MG63 (cell line): ENCODE measurements around the gene SLX9. TPM values are rescaled to one million over a fixed set of nuclear protein-coding genes. Genes with fewer than 3 reads are reported as not detected.

Source experiments
- DNase-seq: peaks from one replicate; pipeline ENCODE4 v3.0.0-alpha.2; 2020
- H3K27me3 ChIP-seq: fragments of 250-450 bp; sonication (Bioruptor Pico); 2 replicates; pipeline ENCODE4 v1.5.1; 2020; ENCODE audit warnings: mild to moderate bottlenecking, moderate library complexity
- H3K36me3 ChIP-seq: fragments of 250-450 bp; sonication (Bioruptor Pico); 2 replicates; pipeline ENCODE4 v1.5.1; 2020; ENCODE audit warnings: mild to moderate bottlenecking, moderate library complexity
- H3K4me3 ChIP-seq: fragments of 250-450 bp; sonication (Bioruptor Pico); 2 replicates; pipeline ENCODE4 v1.5.1; 2020; ENCODE audit warnings: mild to moderate bottlenecking, moderate library complexity
- H3K9me3 ChIP-seq: fragments of 250-450 bp; sonication (Bioruptor Pico); 2 replicates; pipeline ENCODE4 v1.5.1; 2020; ENCODE audit warnings: mild to moderate bottlenecking, moderate library complexity
- total RNA-seq: library from RNA; depleted of rRNA; stranded (reverse); fragments of >200 nt; shearing (Covaris generic); gene quantifications from 2 replicates; pipeline ENCODE4 v1.2.3, GENCODE V29; 2014; ENCODE audit warnings: low replicate concordance; rRNA removed

Gene SLX9
- 27.8 and 55.6 TPM in 2 replicates for total RNA-seq

- H3K36me3 ChIP-seq, result peaks cover 33% of the 10 kb centered on the region
- H3K9me3 ChIP-seq, result no peaks in the 10 kb centered on the region
- peak; percentile 85 for DNase-seq
- H3K27me3 ChIP-seq, result no peaks in the 10 kb centered on the region
- H3K4me3 ChIP-seq, result peak within 1 kb of the TSS; percentile 85
These were observed at the start of gene SLX9 for GRCh38 chr21:44939532-44940115. Gene SLX9, plus strand, starts transcription at chr21:44940029. Its CDS starts 29 bp downstream, at chr21:44940058.

GRCh38 chr21:44890338-44890931, 49.4 kb upstream of the SLX9 start:
- no peaks in the 10 kb centered on the region for H3K27me3 ChIP-seq
- no peak overlapping the region for H3K4me3 ChIP-seq
- no peaks in the 10 kb centered on the region for H3K9me3 ChIP-seq
- no peak for DNase-seq
- H3K36me3 ChIP-seq, result no peaks in the 10 kb centered on the region

GRCh38 chr21:44890961-44891541, 48.8 kb upstream of the SLX9 start:
- Histone ChIP-seq H3K27me3 (no peaks in the 10 kb centered on the region), H3K9me3 (no peaks in the 10 kb centered on the region), H3K4me3 (no peak overlapping the region), H3K36me3 (no peaks in the 10 kb centered on the region)
- no peak for DNase-seq

GRCh38 chr21:44891631-44892031, 48.2 kb upstream of the SLX9 start:
- H3K36me3 ChIP-seq, result no peaks in the 10 kb centered on the region
- no peaks in the 10 kb centered on the region for H3K9me3 ChIP-seq
- no peak overlapping the region for H3K4me3 ChIP-seq
- no peak for DNase-seq
- H3K27me3 ChIP-seq, result no peaks in the 10 kb centered on the region

GRCh38 chr21:44892095-44892494, 47.7 kb upstream of the SLX9 start:
- no peak for DNase-seq

GRCh38 chr21:44892536-44893277, 47.1 kb upstream of the SLX9 start:
- H3K9me3 ChIP-seq, result no peaks in the 10 kb centered on the region
- H3K27me3 ChIP-seq, result no peaks in the 10 kb centered on the region
- H3K4me3 ChIP-seq, result no peak overlapping the region
- DNase-seq, result peak; percentile 52
- H3K36me3 ChIP-seq, result no peaks in the 10 kb centered on the region

More at GRCh38 chr21:44892095-44892494, 47.7 kb upstream of the SLX9 start:
- no peaks in the 10 kb centered on the region for H3K36me3 ChIP-seq
- no peaks in the 10 kb centered on the region for H3K9me3 ChIP-seq
- no peaks in the 10 kb centered on the region for H3K27me3 ChIP-seq
- H3K4me3 ChIP-seq, result no peak overlapping the region

GRCh38 chr21:44893278-44893556, 46.6 kb upstream of the SLX9 start:
- no peaks in the 10 kb centered on the region for H3K36me3 ChIP-seq
- H3K9me3 ChIP-seq, result no peaks in the 10 kb centered on the region
- H3K27me3 ChIP-seq, result no peaks in the 10 kb centered on the region

GRCh38 chr21:44893948-44894656, 45.7 kb upstream of the SLX9 start:
- no peaks in the 10 kb centered on the region for H3K27me3 ChIP-seq
- no peak overlapping the region for H3K4me3 ChIP-seq
- no peak for DNase-seq
- no peaks in the 10 kb centered on the region for H3K9me3 ChIP-seq
- no peaks in the 10 kb centered on the region for H3K36me3 ChIP-seq

More at GRCh38 chr21:44893278-44893556, 46.6 kb upstream of the SLX9 start:
- H3K4me3 ChIP-seq, result no peak overlapping the region
- DNase-seq, result no peak

GRCh38 chr21:44894687-44895302, 45.0 kb upstream of the SLX9 start:
- Histone ChIP-seq H3K27me3 (no peaks in the 10 kb centered on the region), H3K36me3 (no peaks in the 10 kb centered on the region), H3K4me3 (no peak overlapping the region), H3K9me3 (no peaks in the 10 kb centered on the region)
- no peak for DNase-seq

- Histone ChIP-seq H3K9me3 (no peaks in the 10 kb centered on the region), H3K4me3 (no peak overlapping the region), H3K36me3 (no peaks in the 10 kb centered on the region), H3K27me3 (no peaks in the 10 kb centered on the region)
- no peak for DNase-seq
These were observed 44.0 kb upstream of the SLX9 start for GRCh38 chr21:44895859-44896258.

- Histone ChIP-seq H3K36me3 (no peaks in the 10 kb centered on the region), H3K27me3 (no peaks in the 10 kb centered on the region)
These were observed 43.1 kb upstream of the SLX9 start for GRCh38 chr21:44896561-44897286.

GRCh38 chr21:44897326-44898010, 42.4 kb upstream of the SLX9 start:
- H3K9me3 ChIP-seq, result no peaks in the 10 kb centered on the region
- H3K36me3 ChIP-seq, result no peaks in the 10 kb centered on the region
- DNase-seq, result no peak
- no peak overlapping the region for H3K4me3 ChIP-seq
- H3K27me3 ChIP-seq, result no peaks in the 10 kb centered on the region

More at GRCh38 chr21:44896561-44897286, 43.1 kb upstream of the SLX9 start:
- H3K4me3 ChIP-seq, result no peak overlapping the region
- no peak for DNase-seq
- H3K9me3 ChIP-seq, result no peaks in the 10 kb centered on the region

- no peaks in the 10 kb centered on the region for H3K9me3 ChIP-seq
- no peaks in the 10 kb centered on the region for H3K36me3 ChIP-seq
- DNase-seq, result no peak
- H3K27me3 ChIP-seq, result no peaks in the 10 kb centered on the region
- H3K4me3 ChIP-seq, result no peak overlapping the region
These were observed 41.8 kb upstream of the SLX9 start for GRCh38 chr21:44898011-44898488.

GRCh38 chr21:44898851-44899767, 40.7 kb upstream of the SLX9 start:
- H3K9me3 ChIP-seq, result no peaks in the 10 kb centered on the region
- no peak for DNase-seq
- H3K4me3 ChIP-seq, result no peak overlapping the region
- H3K27me3 ChIP-seq, result no peaks in the 10 kb centered on the region
- H3K36me3 ChIP-seq, result no peaks in the 10 kb centered on the region
